ENCODE results near the gene BCL2. TPM values are rescaled to one million over a fixed set of nuclear protein-coding genes. Genes with fewer than 3 reads are reported as not detected.

Gene BCL2
- total and polyA plus RNA-seq, 9 of the 15 experiments (the other 6 are each of a cell fraction or from before 2014, with no cell fraction given) = 0.10 to 1.1 (median 0.65) TPM

- no peak for TF ChIP-seq MGA (IDR thresholded peaks at IDR 0.05)
- no peak for TF ChIP-seq PHF8 (IDR thresholded peaks at IDR 0.05; ENCODE audit: borderline replicate concordance, low read length)
Observed at GRCh38 chr18:63088262-63088661, 231.3 kb downstream of the BCL2 start (continued).

All from K562 (cell line).